Mesenchymal stem cell (in vitro differentiated cells and primary cell): ENCODE results near the gene ZNHIT3.
"Not testable (repeated sequence)": the region's sequence is repeated elsewhere in the genome, so short reads cannot be mapped to it uniquely, and the experiment has no call there.

ENCODE experiments used
- DNase-seq: peaks from one replicate; pipeline ENCODE4 v3.0.0-alpha.2; 2013
- H2AFZ ChIP-seq: one replicate; pipeline ENCODE4 v1.6.1; 2013; ENCODE audit warnings: low read depth, mild to moderate bottlenecking, control low read depth, inconsistent platforms, low read length, moderate library complexity
- H2AK5ac ChIP-seq: 2 replicates; pipeline ENCODE4 v1.6.1; 2013; ENCODE audit warnings: low read length, moderate library complexity, mild to moderate bottlenecking, inconsistent platforms; ENCODE audit not compliant: severe bottlenecking
- H2BK120ac ChIP-seq: one replicate; pipeline ENCODE4 v1.6.1; 2013; ENCODE audit warnings: low read depth, mild to moderate bottlenecking, inconsistent platforms, low read length, moderate library complexity
- H2BK12ac ChIP-seq, 2 experiments: one replicate each; pipeline ENCODE4 v1.6.1; 2013; ENCODE audit warnings: inconsistent platforms in 2 of 2, low read length in 2 of 2, mild to moderate bottlenecking in 2 of 2, moderate library complexity in 2 of 2, control low read depth in 1 of 2
- H2BK15ac ChIP-seq: one replicate; pipeline ENCODE4 v1.6.1; 2013; ENCODE audit warnings: mild to moderate bottlenecking, low read depth, inconsistent platforms; ENCODE audit not compliant: poor library complexity, severe bottlenecking
- H2BK5ac ChIP-seq: 2 replicates; pipeline ENCODE4 v1.6.1; 2013; ENCODE audit warnings: low read depth, mild to moderate bottlenecking, low read length, control low read depth, inconsistent platforms; ENCODE audit not compliant: poor library complexity, severe bottlenecking
- H3K14ac ChIP-seq, 2 experiments: one replicate each; pipeline ENCODE4 v1.6.1; 2013; ENCODE audit warnings: inconsistent platforms in 2 of 2, low read length in 2 of 2, control low read depth in 1 of 2, mild to moderate bottlenecking in 1 of 2, moderate library complexity in 1 of 2
- H3K18ac ChIP-seq, 2 experiments: one replicate each; pipeline ENCODE4 v1.6.1; 2013; ENCODE audit warnings: inconsistent platforms in 2 of 2, low read length in 2 of 2, control low read depth in 1 of 2, low read depth in 1 of 2, mild to moderate bottlenecking in 1 of 2
- H3K23ac ChIP-seq, 2 experiments: one replicate each; pipeline ENCODE4 v1.6.1; 2013; ENCODE audit warnings: inconsistent platforms in 2 of 2, low read length in 2 of 2, mild to moderate bottlenecking in 2 of 2, moderate library complexity in 2 of 2, control low read depth in 1 of 2
- H3K27ac ChIP-seq: 2 replicates; pipeline ENCODE4 v1.5.1; 2013; ENCODE audit warnings: mild to moderate bottlenecking, moderate library complexity, low read length, control low read depth, inconsistent platforms; ENCODE audit not compliant: poor library complexity, severe bottlenecking
- H3K27me3 ChIP-seq, 2 experiments: 2 replicates each; pipeline versions ENCODE4 v1.6.1 to v1.7.0; 2013; ENCODE audit warnings: low read length in 2 of 2, mild to moderate bottlenecking in 2 of 2, moderate library complexity in 2 of 2, control low read depth in 1 of 2, inconsistent platforms in 1 of 2; ENCODE audit not compliant: control insufficient read depth in 1 of 2, insufficient read depth in 1 of 2
- H3K36me3 ChIP-seq, 2 experiments: 2 replicates each; pipeline versions ENCODE4 v1.6.1 to v1.7.0; 2013; ENCODE audit warnings: low read length in 2 of 2, control low read depth in 1 of 2, inconsistent platforms in 1 of 2, low read depth in 1 of 2, mild to moderate bottlenecking in 1 of 2; ENCODE audit not compliant: insufficient read depth in 2 of 2, control insufficient read depth in 1 of 2
- H3K4ac ChIP-seq, 2 experiments: one replicate each; pipeline ENCODE4 v1.6.1; 2013; ENCODE audit warnings: inconsistent platforms in 2 of 2, low read length in 2 of 2, mild to moderate bottlenecking in 2 of 2, moderate library complexity in 2 of 2, control low read depth in 1 of 2, low read depth in 1 of 2
- H3K4me1 ChIP-seq: 2 replicates; pipeline ENCODE4 v1.6.1; 2013; ENCODE audit warnings: low read depth, low read length, control low read depth; ENCODE audit not compliant: control insufficient read depth, insufficient read depth
- H3K4me2 ChIP-seq: 2 replicates; pipeline ENCODE4 v1.6.1; 2013; ENCODE audit warnings: low read length, mild to moderate bottlenecking, inconsistent platforms; ENCODE audit not compliant: poor library complexity, severe bottlenecking
- H3K4me3 ChIP-seq, 2 experiments: 2 replicates each; pipeline versions ENCODE4 v1.5.1 to v1.7.0; 2013; ENCODE audit warnings: low read length in 2 of 2, mild to moderate bottlenecking in 2 of 2, control low read depth in 1 of 2, low read depth in 1 of 2; ENCODE audit not compliant: insufficient read depth in 1 of 2
- H3K79me1 ChIP-seq: replicated peaks from 2 replicates; pipeline ENCODE4 v1.6.1; 2013; ENCODE audit warnings: mild to moderate bottlenecking, control low read depth, low read length, inconsistent platforms; ENCODE audit not compliant: poor library complexity, severe bottlenecking
- H3K9ac ChIP-seq: 2 replicates; pipeline ENCODE4 v1.7.0; 2013; ENCODE audit warnings: mild to moderate bottlenecking, low read length, moderate library complexity
- H3K9me3 ChIP-seq: 2 replicates; pipeline ENCODE4 v1.7.0; 2013; ENCODE audit warnings: mild to moderate bottlenecking, low read length; ENCODE audit not compliant: control insufficient read depth
- H4K8ac ChIP-seq: one replicate; pipeline ENCODE4 v1.6.1; 2013; ENCODE audit warnings: inconsistent platforms, mild to moderate bottlenecking, low read length, moderate library complexity
- H4K91ac ChIP-seq: one replicate; pipeline ENCODE4 v1.6.1; 2013; ENCODE audit warnings: mild to moderate bottlenecking, low read length, inconsistent platforms
- WGBS: methylation state at CpG from one replicate; pipeline ENCODE4 v1.1.7; 2013; ENCODE audit warnings: mixed read lengths; 5-methylcytosine and 5-hydroxymethylcytosine counted together

Gene ZNHIT3

DNA sequence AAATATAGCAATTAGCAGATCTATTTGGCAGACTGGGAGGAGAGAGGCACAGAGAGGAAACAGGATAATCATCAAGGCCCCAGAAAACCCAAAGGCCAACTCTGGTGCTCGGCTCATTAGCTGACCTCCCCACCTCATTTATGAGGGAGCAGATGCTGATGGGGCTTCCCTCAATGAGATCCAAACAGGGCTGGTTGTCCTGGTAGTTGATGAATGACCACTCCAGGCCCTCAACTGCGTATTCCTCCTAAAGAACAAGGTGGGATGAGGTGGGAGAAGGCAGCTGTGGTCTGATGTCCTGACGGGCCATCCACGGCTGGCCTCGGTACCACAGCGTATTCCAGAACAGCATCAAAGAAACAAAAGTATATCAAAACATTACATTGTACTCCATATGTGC is 20.8 kb downstream of the ZNHIT3 start:
- Histone ChIP-seq H2BK15ac (no peak overlapping the region), H3K14ac (no peak overlapping the region), H3K4me3 (no peak overlapping the region), H3K9ac (no peak overlapping the region), H3K27ac (no peak overlapping the region), H3K4me2 (no peak overlapping the region), H3K36me3 (peaks cover 81 to 95% of the 10 kb centered on the region in 2 experiments), H3K27me3 (no peaks in the 10 kb centered on the region), H4K91ac (no peak overlapping the region), H3K18ac (no peak overlapping the region), H2BK120ac (no peak overlapping the region), H3K9me3 (no peaks in the 10 kb centered on the region), H2BK12ac (no peak overlapping the region), H3K4ac (no peak overlapping the region), H3K23ac (no peak overlapping the region), H4K8ac (no peak overlapping the region), H2AFZ (no peak overlapping the region), H2AK5ac (no peak overlapping the region), H3K79me1 (peaks cover 4% of the 10 kb centered on the region), H3K4me1 (no peaks in the 10 kb centered on the region), H2BK5ac (no peak overlapping the region)
- DNase-seq, result no peak
- WGBS, result no CpG with 5 or more reads among the region's 6 CpGs

DNA sequence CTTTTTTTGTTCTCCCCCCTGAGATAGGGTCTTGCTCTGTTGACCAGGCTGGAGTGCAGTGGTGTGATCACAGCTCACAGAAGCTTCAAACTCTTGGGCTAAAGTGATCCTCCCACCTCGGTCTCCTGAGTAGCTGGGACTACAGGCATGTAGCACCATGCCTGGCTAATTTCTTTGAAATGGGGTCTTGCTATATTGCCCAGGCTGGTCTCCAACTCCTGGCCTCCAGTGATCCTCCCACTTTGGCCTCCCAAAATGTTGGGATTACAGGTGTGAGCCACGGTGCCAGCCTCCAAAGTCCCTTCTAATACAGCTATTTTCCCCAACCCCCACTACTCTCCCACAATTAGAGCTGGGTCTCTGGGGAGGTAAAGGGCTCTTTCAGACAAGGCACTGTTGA is 22.0 kb downstream of the ZNHIT3 start:
- not testable (repeated sequence) for H2BK5ac ChIP-seq, H4K91ac ChIP-seq, H3K4me3 ChIP-seq, H2AFZ ChIP-seq, H3K23ac ChIP-seq, H3K14ac ChIP-seq, H3K9me3 ChIP-seq, H3K4me1 ChIP-seq, H3K18ac ChIP-seq, DNase-seq, H3K27ac ChIP-seq, H3K4me2 ChIP-seq, H2AK5ac ChIP-seq, H2BK120ac ChIP-seq, H2BK15ac ChIP-seq, H4K8ac ChIP-seq, H3K27me3 ChIP-seq, H3K9ac ChIP-seq, H3K79me1 ChIP-seq, H2BK12ac ChIP-seq, H3K4ac ChIP-seq
- peaks cover 81 to 95% of the 10 kb centered on the region in 2 experiments for H3K36me3 ChIP-seq
- WGBS, result 100% methylated on average over 1 of the region's 2 CpGs

DNA sequence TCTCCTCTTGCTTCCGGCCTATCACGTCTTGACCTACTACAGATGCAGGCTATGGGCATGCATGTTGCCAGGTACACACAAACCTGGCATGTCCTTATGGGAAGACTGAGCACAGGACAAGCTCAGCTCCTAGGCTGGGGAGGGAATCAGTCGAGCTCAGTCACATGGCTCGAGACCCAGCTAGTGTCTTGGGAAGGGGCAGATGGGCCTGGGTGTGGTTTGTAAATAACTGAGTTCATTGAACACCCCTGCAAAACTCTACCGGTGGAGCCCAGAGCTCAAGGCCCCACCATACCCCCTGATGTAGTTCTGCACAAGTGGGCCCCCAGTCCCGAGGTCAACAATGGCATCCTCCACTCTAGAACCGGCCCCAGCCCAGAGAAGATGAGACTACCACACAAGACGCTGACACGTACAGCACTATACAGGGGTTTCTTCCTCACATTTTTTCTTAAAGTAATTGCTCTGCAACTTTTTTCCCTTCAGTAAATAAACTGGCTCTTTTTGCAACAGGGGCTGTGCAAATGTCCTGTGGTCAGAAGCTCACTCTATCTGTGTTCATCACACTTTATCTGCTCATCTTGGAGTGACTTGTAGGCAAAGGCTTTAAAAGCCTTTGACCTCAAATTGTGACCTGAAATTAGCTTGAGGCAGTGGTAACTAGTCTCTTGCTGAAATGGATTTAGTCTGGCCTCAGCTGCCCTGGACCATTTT is 22.9 kb downstream of the ZNHIT3 start:
- Histone ChIP-seq H3K36me3 (peaks cover 81 to 95% of the 10 kb centered on the region in 2 experiments), H3K18ac (no peak overlapping the region), H3K14ac (no peak overlapping the region), H3K4ac (no peak overlapping the region), H2BK120ac (no peak overlapping the region), H4K91ac (no peak overlapping the region), H2BK15ac (no peak overlapping the region), H3K23ac (no peak overlapping the region), H3K4me3 (no peak overlapping the region), H3K27ac (no peak overlapping the region), H4K8ac (no peak overlapping the region), H2AFZ (no peak overlapping the region), H3K27me3 (no peaks in the 10 kb centered on the region), H3K9ac (no peak overlapping the region), H2BK12ac (no peak overlapping the region), H3K79me1 (peaks cover 6% of the 10 kb centered on the region), H3K4me1 (no peaks in the 10 kb centered on the region), H2BK5ac (no peak overlapping the region), H2AK5ac (no peak overlapping the region), H3K9me3 (no peaks in the 10 kb centered on the region), H3K4me2 (no peak overlapping the region)
- DNase-seq, result no peak
- 93% methylated on average over 9 of the region's 9 CpGs for WGBS

DNA sequence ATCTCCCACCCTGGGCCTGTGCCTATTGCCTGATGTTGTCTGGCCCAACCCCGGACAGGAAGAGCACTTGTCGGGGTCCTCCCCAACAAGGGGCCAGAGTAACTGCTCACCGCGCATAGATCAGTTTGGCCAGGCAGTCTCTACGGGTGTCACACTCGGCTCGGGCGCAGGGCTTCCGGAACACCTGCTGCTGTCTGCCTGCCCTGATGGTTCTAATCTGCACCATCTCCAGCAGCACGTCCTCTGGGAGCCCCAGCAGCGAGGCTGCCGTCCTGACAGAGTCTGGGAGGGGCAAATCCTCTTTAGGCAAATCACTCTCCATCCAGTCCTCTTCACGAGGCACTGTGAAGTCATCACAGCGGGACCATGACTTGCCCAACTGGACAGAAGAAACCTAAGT is 24.2 kb downstream of the ZNHIT3 start:
- no peak overlapping the region for H3K4me2 ChIP-seq
- H2AFZ ChIP-seq, result no peak overlapping the region
- peaks cover 6% of the 10 kb centered on the region for H3K79me1 ChIP-seq
- 90% methylated on average over 14 of the region's 14 CpGs for WGBS
- H3K4ac ChIP-seq, result no peak overlapping the region
- no peak overlapping the region for H3K14ac ChIP-seq
- H2BK120ac ChIP-seq, result no peak overlapping the region
- H3K23ac ChIP-seq, result no peak overlapping the region
- H2BK12ac ChIP-seq, result no peak overlapping the region
- H2BK15ac ChIP-seq, result no peak overlapping the region
- peaks cover 83 to 96% of the 10 kb centered on the region in 2 experiments for H3K36me3 ChIP-seq
- H3K9ac ChIP-seq, result no peak overlapping the region
- no peak overlapping the region for H4K8ac ChIP-seq
- H2BK5ac ChIP-seq, result no peak overlapping the region
- H3K9me3 ChIP-seq, result no peaks in the 10 kb centered on the region
- H4K91ac ChIP-seq, result no peak overlapping the region
- no peak overlapping the region for H3K4me3 ChIP-seq
- H3K27ac ChIP-seq, result no peak overlapping the region
- no peak overlapping the region for H2AK5ac ChIP-seq
- DNase-seq, result no peak
- no peaks in the 10 kb centered on the region for H3K4me1 ChIP-seq
- no peaks in the 10 kb centered on the region for H3K27me3 ChIP-seq
- H3K18ac ChIP-seq, result no peak overlapping the region
